Measurements from ENCODE around the gene PCK2.

DNA sequence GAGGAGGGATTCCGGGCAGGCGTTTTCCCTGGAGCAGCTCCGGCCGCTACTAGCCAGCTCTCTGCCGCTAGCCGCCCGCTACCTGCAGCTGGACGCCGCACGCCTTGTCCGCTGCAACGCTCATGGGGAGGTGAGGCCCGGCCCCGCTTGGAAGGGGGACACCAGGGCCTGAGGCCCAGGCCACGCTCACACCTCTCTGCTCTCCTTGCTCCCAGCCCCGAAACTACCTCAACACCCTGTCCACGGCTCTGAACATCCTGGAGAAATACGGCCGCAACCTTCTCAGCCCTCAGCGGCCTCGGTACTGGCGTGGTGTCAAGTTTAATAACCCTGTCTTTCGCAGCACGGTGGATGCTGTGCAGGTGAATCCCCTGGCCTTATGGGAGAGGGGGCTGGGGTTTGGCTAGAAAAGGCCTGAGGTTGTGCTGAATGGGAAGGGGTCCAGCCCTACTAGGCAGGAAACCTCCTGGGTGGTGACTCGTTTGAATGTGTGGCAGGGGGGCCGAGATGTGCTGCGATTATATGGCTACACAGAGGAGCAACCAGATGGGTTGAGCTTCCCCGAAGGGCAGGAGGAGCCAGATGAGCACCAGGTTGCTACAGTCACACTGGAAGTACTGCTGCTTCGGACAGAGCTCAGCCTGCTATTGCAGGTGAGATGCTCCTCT, 53.8 kb downstream of the PCK2 start:
- TF ChIP-seq, protein P1, sequence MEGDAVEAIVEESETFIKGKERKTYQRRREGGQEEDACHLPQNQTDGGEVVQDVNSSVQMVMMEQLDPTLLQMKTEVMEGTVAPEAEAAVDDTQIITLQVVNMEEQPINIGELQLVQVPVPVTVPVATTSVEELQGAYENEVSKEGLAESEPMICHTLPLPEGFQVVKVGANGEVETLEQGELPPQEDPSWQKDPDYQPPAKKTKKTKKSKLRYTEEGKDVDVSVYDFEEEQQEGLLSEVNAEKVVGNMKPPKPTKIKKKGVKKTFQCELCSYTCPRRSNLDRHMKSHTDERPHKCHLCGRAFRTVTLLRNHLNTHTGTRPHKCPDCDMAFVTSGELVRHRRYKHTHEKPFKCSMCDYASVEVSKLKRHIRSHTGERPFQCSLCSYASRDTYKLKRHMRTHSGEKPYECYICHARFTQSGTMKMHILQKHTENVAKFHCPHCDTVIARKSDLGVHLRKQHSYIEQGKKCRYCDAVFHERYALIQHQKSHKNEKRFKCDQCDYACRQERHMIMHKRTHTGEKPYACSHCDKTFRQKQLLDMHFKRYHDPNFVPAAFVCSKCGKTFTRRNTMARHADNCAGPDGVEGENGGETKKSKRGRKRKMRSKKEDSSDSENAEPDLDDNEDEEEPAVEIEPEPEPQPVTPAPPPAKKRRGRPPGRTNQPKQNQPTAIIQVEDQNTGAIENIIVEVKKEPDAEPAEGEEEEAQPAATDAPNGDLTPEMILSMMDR (IDR thresholded peaks at IDR 0.05): no peak
- TF ChIP-seq POLR2A (IDR thresholded peaks at IDR 0.05): no peak

Data from testis (tissue), 2 donors.